NCI-H460 (cell line): ENCODE data around the gene CFAP44. TPM values are rescaled to one million over a fixed set of nuclear protein-coding genes. Genes with fewer than 3 reads are reported as not detected.
"Not testable (repeated sequence)": the region's sequence is repeated elsewhere in the genome, so short reads cannot be mapped to it uniquely, and the experiment has no call there.

Experiments
- DNase-seq: peaks from one replicate; pipeline ENCODE4 v3.0.0-alpha.2; 2016; ENCODE audit warnings: low read depth; ENCODE audit errors: extremely low read depth
- polyA plus RNA-seq: library from polyadenylated mRNA; depleted of rRNA; stranded (reverse); fragments of >200 nt; gene quantifications from 2 replicates; pipeline ENCODE4 v1.2.3, GENCODE V29; 2014; cell fraction: nucleus; rRNA removed
- total RNA-seq: library from RNA; depleted of rRNA; stranded (reverse); fragments of >200 nt; shearing (Covaris generic); gene quantifications from 2 replicates; pipeline ENCODE4 v1.2.3, GENCODE V29; 2014; rRNA removed

The CFAP44 gene, protein sequence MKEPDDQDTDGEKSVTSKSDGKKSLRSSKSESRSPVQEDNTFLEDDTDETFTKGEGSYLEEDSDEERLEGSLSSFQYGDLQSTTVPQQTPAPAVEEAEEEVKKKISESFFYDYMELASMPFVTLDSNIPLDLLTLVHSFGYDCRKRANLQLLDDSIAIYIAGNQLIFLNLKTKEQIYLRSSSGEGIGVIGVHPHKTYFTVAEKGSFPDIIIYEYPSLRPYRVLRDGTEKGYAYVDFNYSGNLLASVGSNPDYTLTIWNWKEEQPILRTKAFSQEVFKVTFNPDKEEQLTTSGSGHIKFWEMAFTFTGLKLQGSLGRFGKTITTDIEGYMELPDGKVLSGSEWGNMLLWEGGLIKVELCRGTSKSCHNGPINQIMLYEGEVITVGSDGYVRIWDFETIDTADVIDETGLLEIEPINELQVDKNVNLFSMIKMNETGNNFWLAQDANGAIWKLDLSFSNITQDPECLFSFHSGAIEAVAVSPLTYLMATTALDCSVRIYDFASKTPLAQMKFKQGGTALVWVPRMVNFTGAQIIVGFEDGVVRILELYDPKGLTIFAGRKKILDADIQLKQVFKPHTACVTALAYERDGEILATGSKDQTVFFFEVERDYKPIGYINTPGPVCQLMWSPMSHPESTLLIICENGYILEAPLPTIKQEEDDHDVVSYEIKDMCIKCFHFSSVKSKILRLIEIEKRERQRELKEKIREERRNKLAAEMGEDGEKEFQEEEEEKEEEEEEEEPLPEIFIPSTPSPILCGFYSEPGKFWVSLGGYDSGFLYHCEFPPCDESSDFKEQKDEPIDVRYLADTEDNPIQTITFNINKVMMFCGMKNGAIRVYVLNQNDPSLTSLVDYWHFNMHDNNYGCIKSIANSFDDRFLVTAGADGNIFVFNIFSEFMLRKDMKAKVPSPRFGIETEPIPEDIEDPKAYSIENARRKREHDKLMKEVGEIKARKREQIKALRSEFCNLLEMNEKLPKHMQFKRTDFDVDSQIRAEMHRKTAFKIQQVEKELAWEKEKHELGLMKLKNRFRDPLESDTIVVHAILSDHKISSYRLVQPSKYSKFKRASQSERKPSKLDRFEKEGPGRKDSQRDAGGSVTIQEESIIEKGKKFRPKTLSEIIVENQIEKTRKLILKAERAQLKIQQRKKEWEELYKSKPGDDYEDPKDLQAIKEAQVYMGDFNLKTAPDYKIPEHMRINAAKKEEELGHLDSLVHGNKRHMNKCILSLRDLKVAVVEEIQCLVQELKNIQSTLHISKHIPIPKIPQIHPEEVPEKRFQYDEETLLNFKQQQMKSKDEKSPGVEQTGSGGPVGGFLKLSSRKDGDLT (N-terminal part only)
- 2.4 and 2.6 TPM in 2 replicates for total RNA-seq
- 5.0 and 6.4 TPM in 2 replicates for polyA plus RNA-seq

GRCh38 chr3:113441051-113441770 lies at the start of gene CFAP44:
TSS of gene CFAP44 (minus strand) at chr3:113441493. CDS start at chr3:113433664, 7,829 bp downstream.
- DNase-seq: no peak

DNA sequence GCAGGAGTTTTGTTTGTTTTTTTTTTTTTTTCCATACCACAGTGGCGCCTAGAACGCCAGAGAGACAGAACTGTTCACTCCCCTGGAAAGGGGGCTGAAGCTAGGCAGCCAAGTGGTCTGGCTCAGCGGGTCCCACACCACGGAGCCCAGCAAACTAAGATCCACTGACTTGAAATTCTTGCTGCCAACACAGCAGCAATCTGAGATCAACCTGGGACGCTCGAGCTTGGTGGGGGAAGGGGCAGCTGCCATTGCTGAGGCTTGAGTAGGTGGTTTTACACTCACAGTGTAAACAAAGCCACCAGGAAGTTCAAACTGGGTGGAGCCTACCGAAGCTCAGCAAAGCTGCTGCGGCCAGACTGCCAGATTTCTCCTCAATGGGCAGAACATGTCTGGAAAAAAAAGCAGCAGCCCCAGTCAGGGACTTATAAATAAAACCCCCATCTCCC lies 43.9 kb upstream of the CFAP44 start:
- DNase-seq: no peak

DNA sequence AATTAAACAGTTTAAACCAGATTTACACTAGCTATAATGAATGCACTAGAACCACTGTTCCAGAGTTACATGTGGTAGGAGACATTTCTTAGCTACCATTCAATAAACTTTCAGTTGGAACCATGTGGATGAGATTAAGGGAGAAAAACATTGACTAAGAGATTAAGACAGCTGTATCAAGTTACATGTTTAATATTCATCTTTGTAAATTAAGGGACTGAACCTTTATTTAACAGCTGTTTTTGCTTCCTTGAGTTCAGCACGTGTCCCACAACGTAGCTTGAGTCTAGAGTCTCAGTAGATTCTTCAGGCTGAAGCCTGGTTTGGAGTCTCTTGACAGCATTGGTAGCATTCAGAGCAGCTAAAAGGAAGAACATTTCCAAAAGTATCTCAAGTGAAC lies 27.2 kb upstream of the CFAP44 start:
- no peak for DNase-seq

- DNase-seq: no peak
Observed at GRCh38 chr3:113461488-113461887, 20.2 kb upstream of the CFAP44 start.

GRCh38 chr3:113458554-113458953 lies 17.3 kb upstream of the CFAP44 start:
- DNase-seq: not testable (repeated sequence)

GRCh38 chr3:113455446-113455845 lies 14.2 kb upstream of the CFAP44 start:
- no peak for DNase-seq

- DNase-seq: no peak
Observed at GRCh38 chr3:113454630-113455029, 13.3 kb upstream of the CFAP44 start.

DNA sequence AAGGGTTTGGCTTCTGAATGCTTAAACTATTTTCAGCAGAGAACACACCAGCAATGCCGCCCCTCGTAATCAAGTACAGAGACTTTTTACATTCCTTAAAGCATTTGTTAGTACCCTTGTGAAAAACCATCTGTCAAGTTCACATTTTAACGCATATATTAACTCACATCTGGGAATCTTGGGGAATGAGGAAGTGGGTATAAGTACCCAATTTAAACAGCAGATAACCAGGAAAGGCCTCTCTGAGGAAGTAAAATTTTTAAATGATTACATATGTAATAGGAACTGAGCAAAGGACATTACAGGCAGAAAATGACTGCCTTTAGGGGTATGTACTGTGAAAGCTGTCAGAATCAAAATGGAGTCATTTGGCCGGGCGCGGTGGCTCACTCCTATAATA lies 12.8 kb upstream of the CFAP44 start:
- DNase-seq: no peak

DNA sequence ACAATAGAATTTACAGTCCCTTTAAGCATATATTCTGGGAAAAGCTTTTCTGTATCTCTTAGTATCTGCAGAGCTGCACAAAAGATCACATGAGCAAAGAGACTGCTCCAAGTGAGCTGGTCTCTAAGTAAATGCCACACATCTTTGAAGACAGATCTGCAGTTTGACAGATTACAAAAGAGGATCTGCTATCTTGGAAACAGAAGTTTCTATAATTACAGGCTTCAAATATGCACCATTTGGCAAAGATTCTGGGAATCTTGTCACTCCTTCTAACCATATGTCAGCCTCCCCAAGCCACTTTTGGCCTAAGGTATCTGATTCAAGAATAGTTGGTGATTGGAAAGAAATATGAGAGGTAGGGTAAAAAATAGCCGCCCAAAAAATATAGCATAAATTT lies 9.6 kb upstream of the CFAP44 start:
- DNase-seq: no peak

GRCh38 chr3:113439606-113440005 lies 1.7 kb downstream of the CFAP44 start:
- no peak for DNase-seq

GRCh38 chr3:113438224-113438623 lies 3.1 kb downstream of the CFAP44 start:
- DNase-seq: no peak

DNA sequence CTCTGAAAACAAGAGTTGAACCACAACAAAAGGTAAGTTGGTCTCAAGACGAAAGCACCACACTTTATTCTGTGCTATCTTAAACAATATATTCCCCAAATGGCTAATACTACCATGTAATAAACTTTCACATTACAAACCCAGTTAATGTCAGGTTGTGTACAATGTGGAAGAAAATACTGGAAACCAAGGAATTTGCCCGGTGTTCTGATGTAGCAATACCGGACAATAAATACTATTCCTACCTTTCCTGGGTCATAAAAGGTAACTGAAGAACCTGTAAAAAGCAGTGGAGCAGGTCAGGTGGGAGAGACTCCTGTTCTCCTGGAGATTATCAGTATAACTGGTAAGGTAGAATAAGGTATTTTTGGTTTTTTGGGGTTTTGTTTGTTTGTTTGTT lies 3.9 kb downstream of the CFAP44 start:
- DNase-seq: no peak

GRCh38 chr3:113436809-113437208 lies 4.5 kb downstream of the CFAP44 start:
- DNase-seq: no peak

GRCh38 chr3:113431811-113432210 lies 9.5 kb downstream of the CFAP44 start:
- DNase-seq: no peak

DNA sequence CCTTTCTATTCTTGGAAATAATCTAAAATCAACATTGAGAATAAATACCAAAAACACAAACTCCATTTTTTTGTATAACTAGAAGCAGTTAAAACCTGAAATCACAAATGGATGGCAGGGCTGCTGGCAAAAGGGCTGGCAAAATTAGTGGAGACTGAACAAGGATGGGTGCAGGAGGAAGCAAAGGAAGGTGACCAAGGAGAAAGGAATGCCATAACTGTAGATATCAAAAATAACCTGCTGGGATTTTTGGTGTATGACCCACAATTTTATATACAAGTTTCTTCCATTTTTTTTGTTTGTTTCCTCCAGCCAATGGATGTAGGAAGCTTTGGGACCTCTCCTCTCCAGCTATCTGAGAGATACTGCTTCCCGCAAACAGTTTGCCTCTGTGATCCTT lies 12.7 kb downstream of the CFAP44 start:
- DNase-seq: no peak

- no peak for DNase-seq
Observed at GRCh38 chr3:113423699-113424098, 17.6 kb downstream of the CFAP44 start.

GRCh38 chr3:113421082-113421481 lies 20.2 kb downstream of the CFAP44 start:
- DNase-seq: no peak

- DNase-seq: no peak
Observed at GRCh38 chr3:113409676-113410075, 31.6 kb downstream of the CFAP44 start.

DNA sequence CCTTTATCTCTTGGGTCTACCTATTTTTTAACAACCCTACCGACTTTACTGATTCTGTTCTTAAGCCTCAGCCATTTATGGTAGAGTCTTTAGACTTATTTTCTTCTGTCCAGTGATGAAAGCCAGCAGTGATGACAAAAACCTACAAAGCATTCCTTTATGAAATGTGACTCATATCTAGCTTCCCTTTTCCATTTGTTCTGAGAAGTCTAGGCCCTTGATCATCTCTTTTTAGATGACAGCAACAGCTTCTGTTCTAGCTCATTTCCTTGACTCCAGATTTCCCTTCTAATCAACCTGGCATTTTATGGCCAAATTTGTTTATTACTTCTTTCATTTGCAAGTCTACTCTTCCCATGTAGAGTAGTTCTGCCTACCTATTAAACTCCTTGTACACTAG lies 36.1 kb downstream of the CFAP44 start:
- no peak for DNase-seq

DNA sequence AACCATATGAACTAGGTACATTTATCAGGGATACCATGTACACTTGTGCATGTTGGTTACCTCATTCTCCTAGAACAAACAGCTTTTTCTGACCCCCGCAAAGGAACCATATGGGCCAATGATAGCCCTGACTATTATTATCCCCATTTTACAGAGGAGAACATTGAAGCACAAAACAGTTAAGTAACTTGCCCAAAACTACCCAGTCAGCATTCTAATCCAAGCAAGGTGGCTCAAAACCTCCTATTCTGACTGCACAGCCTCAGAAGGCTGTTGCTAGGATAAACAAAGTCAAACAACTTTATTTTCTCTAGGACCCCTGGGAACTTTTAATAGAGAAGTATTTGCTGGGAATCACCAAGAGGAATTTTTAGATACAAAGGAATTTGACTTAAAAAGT lies 36.7 kb downstream of the CFAP44 start:
- DNase-seq: no peak
